Motor neuron (in vitro differentiated cells): ENCODE measurements around the gene GPA33. TPM values are rescaled to one million over a fixed set of nuclear protein-coding genes. Genes with fewer than 3 reads are reported as not detected.

Experiments used
- ATAC-seq, 8 experiments: fragments of 200-7000 bp; cut with Tn5 transposase; replicated peaks in 6 of 8; 2 replicates each; pipeline ENCODE4 v1.8.0; 2021; ENCODE audit warnings: mild to moderate bottlenecking in 8 of 8, moderate library complexity in 8 of 8
- H3K27ac ChIP-seq, 2 donors: fragments of 250-450 bp; sonication (Bioruptor Pico); 2 replicates each; pipeline ENCODE4 v1.9.0; 2021; ENCODE audit warnings: antibody characterized with exemption in 2 of 2, mild to moderate bottlenecking in 2 of 2, moderate library complexity in 1 of 2
- H3K4me1 ChIP-seq, 2 donors: fragments of 250-450 bp; sonication (Bioruptor Pico); replicated peaks in 1 of 2; 2 replicates each; pipeline ENCODE4 v1.6.1; 2021; ENCODE audit warnings: antibody characterized with exemption in 2 of 2, mild to moderate bottlenecking in 2 of 2, moderate library complexity in 1 of 2
- H3K4me3 ChIP-seq, 5 donors: fragments of 250-450 bp; sonication (Bioruptor Pico); 2 replicates each; pipeline ENCODE4 v1.9.0; 2021; ENCODE audit warnings: antibody characterized with exemption in 5 of 5, mild to moderate bottlenecking in 5 of 5, moderate library complexity in 4 of 5
- WGBS, 10 experiments: fragments of 450-650 bp; shearing (Covaris generic); methylation state at CpG; one replicate each; pipeline ENCODE4 v1.0.0; 2022; 5-methylcytosine and 5-hydroxymethylcytosine counted together
- in situ Hi-C, 9 experiments: fragments of 400-800 bp; cut with MboI; loops; one replicate each; pipeline ENCODE4 v1.15.0; 2021; ENCODE audit warnings: low sequenced_read_pairs in 9 of 9, low pct_unique_long_range_greater_than_20kb in 2 of 9; ENCODE audit not compliant: unreplicated experiment in 9 of 9
- total RNA-seq, 8 experiments: library from RNA; unstranded; fragments of 300-600 nt; gene quantifications; 2 replicates each; pipeline versions ENCODE4 v1.2.3 to v1.2.4, GENCODE V29; 2022

Gene GPA33
- total RNA-seq, 8 experiments from 2014 or later = 0.14 to 1.2 (median 0.24) TPM; not detected in 1

GRCh38 chr1:167127236-167127635 is 37.1 kb upstream of the GPA33 start:
- in situ Hi-C loops = loop anchor here in 1 of 9 experiments (10.0 kb wide), 1 partner anchor 62 kb away; no protein-coding TSS in a partner anchor
- ATAC-seq = no peak
- H3K4me3 ChIP-seq = no peak overlapping the region
- WGBS, 10 experiments = 20 to 98% (median 95%) methylated on average over 1 to 4 of the region's 5 CpGs; no CpG with 5 or more reads in 6 of the 10 experiments
- no peak overlapping the region for H3K27ac ChIP-seq
- H3K4me1 ChIP-seq = no peaks in the 10 kb centered on the region

- in situ Hi-C loops = loop anchor here in 1 of 9 experiments (10.0 kb wide), 1 partner anchor 62 kb away; no protein-coding TSS in a partner anchor
Observed at GRCh38 chr1:167126811-167127210, 36.6 kb upstream of the GPA33 start.

GRCh38 chr1:167126317-167126716 is 36.1 kb upstream of the GPA33 start:
- H3K27ac ChIP-seq = no peak overlapping the region
- ATAC-seq = no peak
- H3K4me1 ChIP-seq = no peaks in the 10 kb centered on the region
- WGBS, 10 experiments = 20 to 100% (median 81%) methylated on average over 1 to 22 of the region's 28 CpGs; no CpG with 5 or more reads in 2 of the 10 experiments
- in situ Hi-C loops = loop anchor here in 1 of 9 experiments (10.0 kb wide), 1 partner anchor 62 kb away; no protein-coding TSS in a partner anchor
- H3K4me3 ChIP-seq = no peak overlapping the region

More at GRCh38 chr1:167126811-167127210, 36.6 kb upstream of the GPA33 start:
- Histone ChIP-seq H3K4me1 (no peaks in the 10 kb centered on the region), H3K27ac (no peak overlapping the region), H3K4me3 (no peak overlapping the region)
- no peak for ATAC-seq
- 18 to 88% (median 81%) methylated on average over 2 to 14 of the region's 17 CpGs; no CpG with 5 or more reads in 1 of the 10 experiments for WGBS, 10 experiments

GRCh38 chr1:167122568-167122967 is 32.4 kb upstream of the GPA33 start:
- H3K4me1 ChIP-seq = no peaks in the 10 kb centered on the region
- H3K4me3 ChIP-seq = no peak overlapping the region
- 67 to 100% (median 88%) methylated on average over 1 to 4 of the region's 4 CpGs; no CpG with 5 or more reads in 2 of the 10 experiments for WGBS, 10 experiments
- no peak for ATAC-seq
- in situ Hi-C loops = loop anchor here in 1 of 9 experiments (10.0 kb wide), 1 partner anchor 58 kb away; no protein-coding TSS in a partner anchor
- no peak overlapping the region for H3K27ac ChIP-seq

GRCh38 chr1:167122121-167122480 is 31.9 kb upstream of the GPA33 start:
- Histone ChIP-seq H3K27ac (no peak overlapping the region), H3K4me3 (no peak overlapping the region), H3K4me1 (no peaks in the 10 kb centered on the region)
- in situ Hi-C loops = loop anchor here in 1 of 9 experiments (10.0 kb wide), 1 partner anchor 57 kb away; no protein-coding TSS in a partner anchor
- ATAC-seq = no peak
- 20 to 100% (median 81%) methylated on average over 1 to 5 of the region's 5 CpGs; no CpG with 5 or more reads in 2 of the 10 experiments for WGBS, 10 experiments

- Histone ChIP-seq H3K4me3 (peak overlapping the region in 3 of 5 donors; percentile 11 to 23 (median 17)), H3K4me1 (no peaks in the 10 kb centered on the region), H3K27ac (no peak overlapping the region)
- 19 to 72% (median 26%) methylated on average over 1 to 28 of the region's 47 CpGs; no CpG with 5 or more reads in 1 of the 10 experiments for WGBS, 10 experiments
- ATAC-seq = peak; percentile 52 to 93 (median 86)
- in situ Hi-C loops = loop anchor here in 1 of 9 experiments (10.0 kb wide), 1 partner anchor 57 kb away; no protein-coding TSS in a partner anchor
Observed at GRCh38 chr1:167121375-167122120, 31.4 kb upstream of the GPA33 start.

GRCh38 chr1:167120899-167121298 is 30.7 kb upstream of the GPA33 start:
- in situ Hi-C loops = loop anchor here in 1 of 9 experiments (10.0 kb wide), 1 partner anchor 56 kb away; no protein-coding TSS in a partner anchor
- WGBS, 10 experiments = 37 to 79% (median 62%) methylated on average over 4 to 12 of the region's 13 CpGs; no CpG with 5 or more reads in 3 of the 10 experiments
- peak in 1 of 8 experiments; percentile 20 for ATAC-seq
- H3K27ac ChIP-seq = no peak overlapping the region
- peaks cover 0 to 1% of the 10 kb centered on the region in 2 donors for H3K4me1 ChIP-seq
- peak overlapping the region in 1 of 5 donors; percentile 23 for H3K4me3 ChIP-seq

- WGBS, 10 experiments = 63 to 100% (median 90%) methylated on average over 1 to 3 of the region's 3 CpGs; no CpG with 5 or more reads in 1 of the 10 experiments
- Histone ChIP-seq H3K27ac (no peak overlapping the region), H3K4me1 (peaks cover 5 to 10% of the 10 kb centered on the region in 2 donors), H3K4me3 (no peak overlapping the region)
- peak in 1 of 8 experiments; percentile 32 for ATAC-seq
- in situ Hi-C loops = loop anchor here in 1 of 9 experiments (10.0 kb wide), 1 partner anchor 55 kb away; no protein-coding TSS in a partner anchor
Observed at GRCh38 chr1:167119696-167120095, 29.5 kb upstream of the GPA33 start.

GRCh38 chr1:167118188-167118587 is 28.0 kb upstream of the GPA33 start:
- ATAC-seq = no peak
- peaks cover 5 to 10% of the 10 kb centered on the region in 2 donors for H3K4me1 ChIP-seq
- WGBS, 10 experiments = 51 to 94% (median 73%) methylated on average over 3 to 5 of the region's 5 CpGs
- H3K4me3 ChIP-seq = no peak overlapping the region
- no peak overlapping the region for H3K27ac ChIP-seq
- in situ Hi-C loops = no loop called here

GRCh38 chr1:167117225-167117624 is 27.0 kb upstream of the GPA33 start:
- no peak overlapping the region for H3K27ac ChIP-seq
- no peak for ATAC-seq
- H3K4me1 ChIP-seq = peaks cover 5 to 13% of the 10 kb centered on the region in 2 donors
- in situ Hi-C loops = no loop called here
- no peak overlapping the region for H3K4me3 ChIP-seq
- WGBS, 10 experiments = 70 to 100% (median 83%) methylated on average over 2 to 8 of the region's 9 CpGs; no CpG with 5 or more reads in 4 of the 10 experiments

- no peak overlapping the region for H3K27ac ChIP-seq
- no peak overlapping the region for H3K4me3 ChIP-seq
- no peak for ATAC-seq
- in situ Hi-C loops = no loop called here
- 0 to 100% (median 67%) methylated on average over 1 of the region's 1 CpG; no CpG with 5 or more reads in 3 of the 10 experiments for WGBS, 10 experiments
- peaks cover 5 to 13% of the 10 kb centered on the region in 2 donors for H3K4me1 ChIP-seq
Observed at GRCh38 chr1:167116174-167116573, 26.0 kb upstream of the GPA33 start.

- ATAC-seq = peak in 3 of 8 experiments; percentile 15 to 64 (median 64)
- WGBS, 10 experiments = 10 to 100% (median 46%) methylated on average over 1 to 5 of the region's 5 CpGs; no CpG with 5 or more reads in 2 of the 10 experiments
- Histone ChIP-seq H3K4me1 (peaks cover 5 to 13% of the 10 kb centered on the region in 2 donors), H3K4me3 (no peak overlapping the region), H3K27ac (no peak overlapping the region)
- in situ Hi-C loops = no loop called here
Observed at GRCh38 chr1:167115655-167116054, 25.5 kb upstream of the GPA33 start.

- no peak overlapping the region for H3K27ac ChIP-seq
- no peak for ATAC-seq
- H3K4me3 ChIP-seq = no peak overlapping the region
- in situ Hi-C loops = no loop called here
- H3K4me1 ChIP-seq = peaks cover 5 to 13% of the 10 kb centered on the region in 2 donors
Observed at GRCh38 chr1:167114725-167115124, 24.5 kb upstream of the GPA33 start.
